GM12878 (cell line): ENCODE measurements around the gene CEP135. TPM values are rescaled to one million over a fixed set of nuclear protein-coding genes. Genes with fewer than 3 reads are reported as not detected.

Experiments used
- ATAC-seq: fragments of 200-7000 bp; cut with Tn5 transposase; 3 replicates; pipeline ENCODE4 v1.9.1; 2020; ENCODE audit warnings: mild to moderate bottlenecking, moderate library complexity
- BruUV-seq: library from RNA; stranded (reverse); fragments of 400-500 nt; replicated peaks from 2 replicates; lab custom pipeline; 2021; lab: Mats Ljungman, UMichigan
- CTCF ChIA-PET: fragments of 300-600 bp; sonication (Branson Sonifier 250); formaldehyde crosslinking; extraction: SDS; loops from one replicate; lab custom pipeline; 2021; ENCODE audit warnings: inconsistent platforms; lab: Yijun Ruan, JAX
- POLR2A ChIA-PET: fragments of 350-600 bp; formaldehyde crosslinking; extraction: SDS; loops from one replicate; lab custom pipeline; 2021; ENCODE audit warnings: inconsistent platforms; lab: Charles Lee
- RAD21 ChIA-PET: fragments of 300-600 bp; sonication (Branson Sonifier 250); formaldehyde crosslinking; loops from one replicate; lab custom pipeline; 2023; ENCODE audit warnings: antibody characterized with exemption; ENCODE audit not compliant: unreplicated experiment; lab: Charles Lee
- SMC1A ChIA-PET: fragments of 300-600 bp; sonication (Branson Sonifier 250); formaldehyde crosslinking; loops from one replicate; lab custom pipeline; 2023; ENCODE audit not compliant: unreplicated experiment, uncharacterized antibody; lab: Charles Lee
- DNase-seq: peaks from one replicate; pipeline ENCODE4 v3.0.0-alpha.2; 2011; ENCODE audit warnings: low read depth, low spot score
- FAIRE-seq: peaks from 3 replicates; lab custom pipeline; 2011; peaks lifted over from hg19 to GRCh38; lab: Jason Lieb, UNC
- H2AFZ ChIP-seq: 2 replicates; pipeline ENCODE4 v1.6.0; 2011; ENCODE audit warnings: low read depth, low read length, control low read depth; ENCODE audit not compliant: control insufficient read depth
- H3K27ac ChIP-seq: 2 replicates; pipeline ENCODE4 v1.5.1; 2011; ENCODE audit warnings: control low read depth; ENCODE audit not compliant: control insufficient read depth, insufficient read depth
- H3K27me3 ChIP-seq, 2 experiments: replicated peaks in 1 of 2; 2 replicates each; pipeline versions ENCODE4 v1.6.0 to v1.6.1; 2011; ENCODE audit warnings: low read length in 1 of 2; ENCODE audit not compliant: control insufficient read depth in 2 of 2, insufficient read depth in 2 of 2
- H3K36me3 ChIP-seq, 2 experiments: 2 replicates each; pipeline ENCODE4 v1.5.1; 2011; ENCODE audit warnings: low read length in 1 of 2; ENCODE audit not compliant: control insufficient read depth in 2 of 2, insufficient read depth in 2 of 2
- H3K4me1 ChIP-seq: 2 replicates; pipeline ENCODE4 v1.6.1; 2011; ENCODE audit warnings: mild to moderate bottlenecking, low read length, moderate library complexity, mixed read lengths; ENCODE audit not compliant: control insufficient read depth, insufficient read depth
- H3K4me2 ChIP-seq: 2 replicates; pipeline ENCODE4 v1.6.0; 2011; ENCODE audit warnings: control low read depth; ENCODE audit not compliant: control insufficient read depth, insufficient read depth
- H3K4me3 ChIP-seq: fragments of 200-600 bp; sonication (generic); 2 replicates; pipeline ENCODE4 v1.5.1; 2016
- H3K79me2 ChIP-seq: 2 replicates; pipeline ENCODE4 v1.6.0; 2011; ENCODE audit warnings: low read length; ENCODE audit not compliant: control insufficient read depth, insufficient read depth
- H3K9ac ChIP-seq: 2 replicates; pipeline ENCODE4 v1.8.0; 2011; ENCODE audit warnings: low read length, control low read depth, mixed read lengths; ENCODE audit not compliant: control insufficient read depth, insufficient read depth
- H3K9me3 ChIP-seq: replicated peaks from 3 replicates; pipeline ENCODE4 v1.5.1; 2011; ENCODE audit warnings: mild to moderate bottlenecking, low read length; ENCODE audit not compliant: control insufficient read depth, insufficient read depth
- H4K20me1 ChIP-seq: 2 replicates; pipeline ENCODE4 v1.6.0; 2011; ENCODE audit not compliant: control insufficient read depth, insufficient read depth
- ASH2L ChIP-seq: fragments of 300-600, 200-600 bp; sonication (generic); IDR thresholded peaks from 2 replicates; pipeline ENCODE4 v1.6.1; 2017; ENCODE audit warnings: low read depth, mild to moderate bottlenecking, borderline replicate concordance
- ATF2 ChIP-seq: IDR thresholded peaks from 2 replicates; pipeline ENCODE4 v1.6.1; 2012; ENCODE audit warnings: low read length, inconsistent platforms
- ATF3 ChIP-seq: IDR thresholded peaks from 2 replicates; pipeline ENCODE4 v1.6.1; 2011; ENCODE audit warnings: low read depth, mild to moderate bottlenecking, low read length, moderate library complexity, borderline replicate concordance; ENCODE audit errors: extremely low read depth
- ATF7 ChIP-seq: fragments of 450-650 bp; IDR thresholded peaks from 2 replicates; pipeline ENCODE4 v1.6.1; 2016; ENCODE audit warnings: low read depth, mild to moderate bottlenecking
- CHD1 ChIP-seq: IDR thresholded peaks from 2 replicates; pipeline ENCODE4 v1.6.1; 2012; ENCODE audit warnings: low read depth, low read length, improper control_type of control experiment
- CHD4 ChIP-seq: fragments of 200-600 bp; sonication (generic); IDR thresholded peaks from 2 replicates; pipeline ENCODE4 v1.6.1; 2016; ENCODE audit warnings: mild to moderate bottlenecking
- CREM ChIP-seq: IDR thresholded peaks from 2 replicates; pipeline ENCODE4 v1.6.1; 2014; ENCODE audit warnings: antibody characterized with exemption, low read depth
- IRF5 ChIP-seq: fragments of 450-650 bp; IDR thresholded peaks from 2 replicates; pipeline ENCODE4 v1.6.1; 2017; ENCODE audit warnings: borderline replicate concordance
- MYC ChIP-seq: IDR thresholded peaks from 2 replicates; pipeline ENCODE4 v1.6.1; 2011; ENCODE audit warnings: mild to moderate bottlenecking, low read length, moderate library complexity, inconsistent platforms; ENCODE audit not compliant: insufficient read depth, insufficient replicate concordance, insufficient read length, severe bottlenecking
- NFYA ChIP-seq: IDR thresholded peaks from 2 replicates; pipeline ENCODE4 v1.6.1; 2011; ENCODE audit warnings: low read depth, mild to moderate bottlenecking, low read length, improper control_type of control experiment, borderline replicate concordance
- NRF1 ChIP-seq: conservative IDR thresholded peaks from 2 replicates; pipeline ENCODE4 v1.6.1; 2011; ENCODE audit warnings: mild to moderate bottlenecking, low read depth, low read length, improper control_type of control experiment
- PAX8 ChIP-seq: fragments of 450-650 bp; IDR thresholded peaks from 2 replicates; pipeline ENCODE4 v1.6.1; 2017; ENCODE audit warnings: mild to moderate bottlenecking, moderate library complexity
- SMAD1 ChIP-seq: fragments of 450-650 bp; IDR thresholded peaks from 2 replicates; pipeline ENCODE4 v1.6.1; 2018; ENCODE audit warnings: mild to moderate bottlenecking, low read depth; ENCODE audit not compliant: partially characterized antibody
- TCF12 ChIP-seq: IDR thresholded peaks from 2 replicates; pipeline ENCODE4 v1.6.1; 2011; ENCODE audit warnings: low read depth, mild to moderate bottlenecking, low read length
- TCF3 ChIP-seq: IDR thresholded peaks from 2 replicates; pipeline ENCODE4 v1.6.1; 2012; ENCODE audit warnings: low read depth, mild to moderate bottlenecking, low read length, borderline replicate concordance; ENCODE audit not compliant: insufficient read depth
- WRNIP1 ChIP-seq: IDR thresholded peaks from 2 replicates; pipeline ENCODE4 v1.6.1; 2011; ENCODE audit warnings: low read depth, low read length, improper control_type of control experiment, borderline replicate concordance
- WGBS: methylation state at CpG from one replicate; pipeline ENCODE4 v1.1.6; 2016; ENCODE audit warnings: low lambda C conversion rate; ENCODE audit not compliant: insufficient replicate concordance, insufficient coverage; ENCODE audit errors: missing lambda C conversion rate; 5-methylcytosine and 5-hydroxymethylcytosine counted together
- in situ Hi-C: fragments of 300-500 bp; cut with MboI; formaldehyde crosslinking; loops from 9 replicates; pipeline ENCODE4 v1.14.3; 2018; ENCODE audit warnings: mixed read lengths
- intact Hi-C: fragments of 100-400 bp; cut with micrococcal nuclease; formaldehyde crosslinking; loops from one replicate; pipeline ENCODE4 v1.14.2; 2022; ENCODE audit not compliant: unreplicated experiment
- polyA plus RNA-seq, 11 experiments: library from polyadenylated mRNA; depleted of rRNA in 4 of 11; unstranded in 6 of 11; stranded (reverse) in 5 of 11; fragments of >200 nt; fragmentation: Nextera tagmentation in 4 of 11; fragmentation: Illumina TruSeq in 1 of 11; extraction: Ambion mirVana in 4 of 11; extraction: Trizol in 1 of 11; gene quantifications; 1 replicate in 1 of 11; 2 replicates in 10 of 11; pipeline versions ENCODE4 v1.2.1 to v1.2.3, GENCODE V29; 2011 to 2016; ENCODE audit warnings: inconsistent platforms in 2 of 11, missing spikeins in 2 of 11, low read depth in 1 of 11
- total RNA-seq, 4 experiments: library from RNA; depleted of rRNA in 3 of 4; stranded (reverse); fragments of >200 nt in 3 of 4; fragmentation: Illumina TruSeq in 1 of 4; extraction: Trizol in 1 of 4; gene quantifications; 2 replicates each; pipeline versions ENCODE4 v1.2.1 to v1.2.3, GENCODE V29; 2013 to 2021

The CEP135 gene
- total and polyA plus RNA-seq, 10 of the 15 experiments (the other 5 are each of a cell fraction or from before 2014, with no cell fraction given) = 2.9 to 13.6 (median 10.1) TPM

- peaks cover 5 to 28% of the 10 kb centered on the region in 2 experiments for H3K36me3 ChIP-seq
- TF ChIP-seq CREM (no peak), IRF5 (no peak), NRF1 (no peak), ATF7 (no peak), TCF12 (no peak), NFYA (no peak), ASH2L (no peak), ATF3 (no peak), TCF3 (no peak), WRNIP1 (no peak), PAX8 (no peak), ATF2 (no peak), SMAD1 (no peak), MYC (no peak), CHD4 (no peak), CHD1 (no peak)
- FAIRE-seq (no peak), ATAC-seq (no peak), DNase-seq (no peak)
- H3K27me3 ChIP-seq = no peaks in the 10 kb centered on the region
- intact Hi-C loops = no loop called here
- no peaks in the 10 kb centered on the region for H3K79me2 ChIP-seq
- ChIA-PET RAD21 (no interaction called here), CTCF (no interaction called here), SMC1A (interaction anchor here (0.6 to 1.0 kb wide), 2 partner anchors 35 to 106 kb away, joined by 3 read pairs; no protein-coding TSS in a partner anchor), POLR2A (no interaction called here)
- H4K20me1 ChIP-seq = no peaks in the 10 kb centered on the region
- WGBS = 92% methylated on average over 3 of the region's 3 CpGs
- no peak overlapping the region for H2AFZ ChIP-seq
- no peak overlapping the region for H3K4me3 ChIP-seq
- no peaks in the 10 kb centered on the region for H3K9me3 ChIP-seq
- in situ Hi-C loops = no loop called here
- H3K9ac ChIP-seq = no peak overlapping the region
- no peaks in the 10 kb centered on the region for H3K4me1 ChIP-seq
- BruUV-seq = no TSS peak
- no peak overlapping the region for H3K4me2 ChIP-seq
- no peak overlapping the region for H3K27ac ChIP-seq
Observed at GRCh38 chr4:56028165-56028564, 79.4 kb downstream of the CEP135 start.
